Neural progenitor cell (in vitro differentiated cells): ENCODE measurements around the gene GATD1. TPM values are rescaled to one million over a fixed set of nuclear protein-coding genes. Genes with fewer than 3 reads are reported as not detected.

Experiments used
- DNase-seq: peaks from one replicate; pipeline ENCODE4 v3.0.0-alpha.2; 2016; ENCODE audit warnings: low spot score
- H2AFZ ChIP-seq: fragments of 200-600 bp; sonication (generic); replicated peaks from 2 replicates; pipeline ENCODE4 v1.6.1; 2016; ENCODE audit warnings: antibody characterized with exemption
- H3F3A ChIP-seq: fragments of 200-600 bp; sonication (generic); 2 replicates; pipeline ENCODE4 v1.6.1; 2016; ENCODE audit warnings: antibody characterized with exemption, low read depth
- H3K27ac ChIP-seq: fragments of 200-600 bp; sonication (generic); 2 replicates; pipeline ENCODE4 v1.5.1; 2016; ENCODE audit warnings: mild to moderate bottlenecking
- H3K27me3 ChIP-seq: fragments of 200-600 bp; sonication (generic); 2 replicates; pipeline ENCODE4 v1.6.1; 2016; ENCODE audit warnings: mild to moderate bottlenecking, moderate library complexity
- H3K36me3 ChIP-seq: fragments of 200-600 bp; sonication (generic); 2 replicates; pipeline ENCODE4 v1.5.1; 2016
- H3K4me1 ChIP-seq: fragments of 200-600 bp; sonication (generic); 2 replicates; pipeline ENCODE4 v1.6.1; 2016; ENCODE audit warnings: mixed run types
- H3K4me2 ChIP-seq: fragments of 200-600 bp; sonication (generic); 2 replicates; pipeline ENCODE4 v1.6.1; 2016
- H3K4me3 ChIP-seq: fragments of 200-600 bp; sonication (generic); 2 replicates; pipeline ENCODE4 v1.5.1; 2016
- H3K79me2 ChIP-seq: fragments of 200-600 bp; sonication (generic); 2 replicates; pipeline ENCODE4 v1.6.1; 2016; ENCODE audit warnings: low read depth
- H3K9ac ChIP-seq: fragments of 200-600 bp; sonication (generic); 2 replicates; pipeline ENCODE4 v1.6.1; 2016
- H3K9me3 ChIP-seq: fragments of 200-600 bp; sonication (generic); 2 replicates; pipeline ENCODE4 v1.5.1; 2016; ENCODE audit warnings: low read depth
- H4K20me1 ChIP-seq: fragments of 200-600 bp; sonication (generic); 2 replicates; pipeline ENCODE4 v1.6.1; 2016; ENCODE audit warnings: low read depth
- H3K27ac Mint-ChIP-seq: 3 replicates; pipeline ENCODE4 v1.8.0; 2021; ENCODE audit warnings: mixed read lengths
- H3K27me3 Mint-ChIP-seq: 2 replicates; pipeline ENCODE4 v1.8.0; 2022; ENCODE audit warnings: low read depth, mild to moderate bottlenecking, inconsistent platforms, moderate library complexity, mixed read lengths; ENCODE audit not compliant: insufficient read depth
- H3K36me3 Mint-ChIP-seq: 3 replicates; pipeline ENCODE4 v1.8.0; 2021; ENCODE audit warnings: mixed read lengths
- H3K4me1 Mint-ChIP-seq: 3 replicates; pipeline ENCODE4 v1.8.0; 2021; ENCODE audit warnings: mixed read lengths
- H3K4me3 Mint-ChIP-seq: 3 replicates; pipeline ENCODE4 v1.8.0; 2021; ENCODE audit warnings: mild to moderate bottlenecking, moderate library complexity, mixed read lengths
- H3K9me3 Mint-ChIP-seq: 3 replicates; pipeline ENCODE4 v1.8.0; 2020; ENCODE audit warnings: mixed read lengths
- CTCF ChIP-seq: fragments of 200-600 bp; sonication (generic); IDR thresholded peaks from 2 replicates; pipeline ENCODE4 v1.5.1; 2017; ENCODE audit warnings: antibody characterized with exemption, mild to moderate bottlenecking
- EZH2 ChIP-seq: fragments of 200-600 bp; sonication (generic); IDR thresholded peaks from 2 replicates; pipeline ENCODE4 v1.6.1; 2017; ENCODE audit warnings: antibody characterized with exemption, mild to moderate bottlenecking, moderate library complexity
- EZH2phosphoT487 ChIP-seq: fragments of 200-600 bp; sonication (generic); IDR thresholded peaks from 2 replicates; pipeline ENCODE4 v1.6.1; 2017; ENCODE audit warnings: antibody characterized with exemption
- total RNA-seq: library from RNA; depleted of rRNA; stranded (reverse); fragments of >200 nt; gene quantifications from 2 replicates; pipeline ENCODE4 v1.2.3, GENCODE V29; 2015; ENCODE audit warnings: low replicate concordance

The GATD1 gene
- total RNA-seq, 1 donor from 2014 or later, result 24.1 TPM

- Histone ChIP-seq H3K27me3 (no peaks in the 10 kb centered on the region), H3K27ac (no peak overlapping the region), H3K4me1 (peaks cover 28% of the 10 kb centered on the region), H3K4me3 (no peak overlapping the region), H3K4me2 (no peak overlapping the region), H3K9ac (no peak overlapping the region), H3F3A (peaks cover 40% of the 10 kb centered on the region), H3K79me2 (no peaks in the 10 kb centered on the region), H3K9me3 (no peaks in the 10 kb centered on the region), H3K36me3 (no peaks in the 10 kb centered on the region), H2AFZ (no peak overlapping the region), H4K20me1 (peaks cover 40% of the 10 kb centered on the region)
- Mint-ChIP-seq H3K36me3 (peaks cover 2% of the 10 kb centered on the region), H3K27ac (peak overlapping the region; percentile 60), H3K27me3 (peaks cover 14% of the 10 kb centered on the region), H3K9me3 (no peaks in the 10 kb centered on the region), H3K4me1 (peaks cover 13% of the 10 kb centered on the region), H3K4me3 (peak overlapping the region; percentile 58)
- TF ChIP-seq CTCF (no peak), EZH2phosphoT487 (no peak), EZH2 (no peak)
- DNase-seq, result no peak
These were observed 10.8 kb upstream of the GATD1 start for GRCh38 chr11:788009-788640.

GRCh38 chr11:787084-787675 lies 9.9 kb upstream of the GATD1 start:
- H4K20me1 ChIP-seq, result peaks cover 40% of the 10 kb centered on the region
- peaks cover 48% of the 10 kb centered on the region for H3F3A ChIP-seq
- peaks cover 16% of the 10 kb centered on the region for H3K4me1 Mint-ChIP-seq
- no peak overlapping the region for H3K27ac Mint-ChIP-seq
- no peaks in the 10 kb centered on the region for H3K9me3 ChIP-seq
- no peak overlapping the region for H3K9ac ChIP-seq
- no peak overlapping the region for H3K4me3 ChIP-seq
- no peaks in the 10 kb centered on the region for H3K36me3 ChIP-seq
- no peak overlapping the region for H3K4me2 ChIP-seq
- no peak overlapping the region for H3K27ac ChIP-seq
- no peak overlapping the region for H2AFZ ChIP-seq
- peaks cover 2% of the 10 kb centered on the region for H3K36me3 Mint-ChIP-seq
- no peak for DNase-seq
- H3K79me2 ChIP-seq, result no peaks in the 10 kb centered on the region
- H3K9me3 Mint-ChIP-seq, result no peaks in the 10 kb centered on the region
- TF ChIP-seq EZH2phosphoT487 (no peak), EZH2 (no peak), CTCF (no peak)
- H3K27me3 Mint-ChIP-seq, result peaks cover 14% of the 10 kb centered on the region
- peaks cover 31% of the 10 kb centered on the region for H3K4me1 ChIP-seq
- no peak overlapping the region for H3K4me3 Mint-ChIP-seq
- H3K27me3 ChIP-seq, result no peaks in the 10 kb centered on the region

- DNase-seq, result no peak
- H3K9ac ChIP-seq, result no peak overlapping the region
- no peak overlapping the region for H2AFZ ChIP-seq
- peaks cover 2% of the 10 kb centered on the region for H3K36me3 Mint-ChIP-seq
- no peaks in the 10 kb centered on the region for H3K27me3 ChIP-seq
- H3K36me3 ChIP-seq, result no peaks in the 10 kb centered on the region
- H3K4me2 ChIP-seq, result no peak overlapping the region
- no peaks in the 10 kb centered on the region for H3K9me3 ChIP-seq
- H3K4me3 Mint-ChIP-seq, result peak overlapping the region; percentile 48
- peaks cover 14% of the 10 kb centered on the region for H3K27me3 Mint-ChIP-seq
- peaks cover 40% of the 10 kb centered on the region for H4K20me1 ChIP-seq
- H3K4me1 ChIP-seq, result peaks cover 31% of the 10 kb centered on the region
- H3K27ac ChIP-seq, result no peak overlapping the region
- H3K4me3 ChIP-seq, result no peak overlapping the region
- H3F3A ChIP-seq, result peaks cover 53% of the 10 kb centered on the region
- H3K79me2 ChIP-seq, result no peaks in the 10 kb centered on the region
- H3K9me3 Mint-ChIP-seq, result no peaks in the 10 kb centered on the region
- TF ChIP-seq EZH2phosphoT487, result no peak
- peaks cover 16% of the 10 kb centered on the region for H3K4me1 Mint-ChIP-seq
- H3K27ac Mint-ChIP-seq, result no peak overlapping the region
These were observed 9.2 kb upstream of the GATD1 start for GRCh38 chr11:786235-787083.
